IMR-90 (cell line): ENCODE results near the gene ATP13A2.

Experiments
- CEBPB ChIP-seq: IDR thresholded peaks from 2 replicates; pipeline ENCODE4 v1.6.1; 2012; ENCODE audit warnings: low read depth, low read length, improper control_type of control experiment
- FOS ChIP-seq: fragments of 150-350 bp; IDR thresholded peaks from 2 replicates; pipeline ENCODE4 v1.6.1; 2016; ENCODE audit warnings: low read depth, low read length
- POLR2A ChIP-seq: IDR thresholded peaks from 2 replicates; pipeline ENCODE4 v1.6.1; 2012; ENCODE audit warnings: mild to moderate bottlenecking, low read depth, low read length
- RAD21 ChIP-seq: IDR thresholded peaks from 2 replicates; pipeline ENCODE4 v1.6.1; 2012; ENCODE audit warnings: low read length, improper control_type of control experiment
- SMC3 ChIP-seq: fragments of 150-350 bp; IDR thresholded peaks from 2 replicates; pipeline ENCODE4 v1.6.1; 2016; ENCODE audit warnings: low read depth, mild to moderate bottlenecking, antibody characterized with exemption, low read length, moderate library complexity
- TF ChIP-seq, protein P1 (sequence below): conservative IDR thresholded peaks from 2 replicates; pipeline ENCODE4 v1.5.1; 2012; ENCODE audit warnings: mild to moderate bottlenecking, low read depth, low read length, improper control_type of control experiment

DNA sequence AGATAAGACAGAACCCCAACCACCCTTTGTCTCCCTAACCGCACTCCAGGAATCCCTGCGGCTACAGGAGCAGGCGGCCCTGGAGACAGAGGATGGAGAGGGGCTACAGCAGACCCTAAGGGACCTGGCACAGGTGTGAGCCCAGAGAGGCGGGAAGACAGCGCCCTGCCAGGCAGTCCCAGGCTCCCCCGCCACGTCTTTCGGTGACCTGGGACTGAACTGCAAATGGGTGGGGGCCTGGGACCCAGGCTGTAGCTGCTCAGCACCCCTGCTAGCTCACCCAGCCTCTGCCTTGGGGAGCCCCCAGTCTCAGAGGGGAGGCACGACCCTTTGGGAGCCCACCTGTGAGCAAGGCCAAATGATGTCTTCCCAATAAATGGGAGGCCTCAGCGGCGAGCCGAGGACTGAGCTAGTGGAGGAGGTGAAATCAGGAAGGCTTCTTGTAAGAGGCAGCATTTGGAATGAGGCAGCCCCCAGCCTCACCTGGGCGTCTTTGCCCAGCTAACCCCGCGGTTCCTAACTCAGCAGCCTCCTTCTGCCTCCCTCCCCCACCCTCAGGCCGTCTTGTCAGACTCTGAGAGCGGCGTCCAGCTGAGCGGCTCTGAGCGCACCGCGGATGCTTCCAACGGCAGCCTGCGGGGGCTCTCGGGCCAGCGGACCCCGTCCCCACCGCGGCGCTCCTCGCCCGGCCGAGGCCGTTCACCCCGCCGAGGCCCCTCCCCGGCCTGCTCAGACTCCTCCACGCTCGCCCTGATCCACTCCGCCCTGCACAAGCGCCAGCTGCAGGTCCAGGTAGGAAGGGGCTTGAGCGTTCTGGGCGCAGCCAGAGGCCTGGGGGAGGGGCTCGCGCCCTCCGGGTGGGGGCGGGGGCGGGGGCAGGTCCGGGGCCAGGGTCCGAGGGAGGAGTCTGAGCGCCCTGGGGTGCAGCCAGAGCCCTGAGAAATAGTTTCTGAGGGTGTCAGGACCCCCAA lies 73.1 kb downstream of the ATP13A2 start:
- TF ChIP-seq, protein P1, sequence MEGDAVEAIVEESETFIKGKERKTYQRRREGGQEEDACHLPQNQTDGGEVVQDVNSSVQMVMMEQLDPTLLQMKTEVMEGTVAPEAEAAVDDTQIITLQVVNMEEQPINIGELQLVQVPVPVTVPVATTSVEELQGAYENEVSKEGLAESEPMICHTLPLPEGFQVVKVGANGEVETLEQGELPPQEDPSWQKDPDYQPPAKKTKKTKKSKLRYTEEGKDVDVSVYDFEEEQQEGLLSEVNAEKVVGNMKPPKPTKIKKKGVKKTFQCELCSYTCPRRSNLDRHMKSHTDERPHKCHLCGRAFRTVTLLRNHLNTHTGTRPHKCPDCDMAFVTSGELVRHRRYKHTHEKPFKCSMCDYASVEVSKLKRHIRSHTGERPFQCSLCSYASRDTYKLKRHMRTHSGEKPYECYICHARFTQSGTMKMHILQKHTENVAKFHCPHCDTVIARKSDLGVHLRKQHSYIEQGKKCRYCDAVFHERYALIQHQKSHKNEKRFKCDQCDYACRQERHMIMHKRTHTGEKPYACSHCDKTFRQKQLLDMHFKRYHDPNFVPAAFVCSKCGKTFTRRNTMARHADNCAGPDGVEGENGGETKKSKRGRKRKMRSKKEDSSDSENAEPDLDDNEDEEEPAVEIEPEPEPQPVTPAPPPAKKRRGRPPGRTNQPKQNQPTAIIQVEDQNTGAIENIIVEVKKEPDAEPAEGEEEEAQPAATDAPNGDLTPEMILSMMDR: no peak
- TF ChIP-seq FOS: no peak
- no peak for TF ChIP-seq POLR2A
- no peak for TF ChIP-seq CEBPB
- TF ChIP-seq RAD21: no peak
- TF ChIP-seq SMC3: no peak
